GM23338 (cell line): ENCODE results near the gene GFPT2. TPM values are rescaled to one million over a fixed set of nuclear protein-coding genes. Genes with fewer than 3 reads are reported as not detected.

Experiments used
- ATAC-seq: fragments of 200-7000 bp; cut with Tn5 transposase; 3 replicates; pipeline ENCODE4 v1.9.1; 2020
- DNase-seq: peaks from one replicate; pipeline ENCODE4 v3.0.0-alpha.2; 2015; ENCODE audit warnings: low spot score
- H2AFZ ChIP-seq: fragments of 200-600 bp; sonication (generic); 2 replicates; pipeline ENCODE4 v1.8.0; 2016; ENCODE audit warnings: antibody characterized with exemption, mild to moderate bottlenecking, moderate library complexity
- H3F3A ChIP-seq: fragments of 200-600 bp; sonication (generic); replicated peaks from 2 replicates; pipeline ENCODE4 v1.8.0; 2017; ENCODE audit warnings: antibody characterized with exemption, mixed run types, low read depth
- H3K27ac ChIP-seq: fragments of 200-600 bp; sonication (generic); 2 replicates; pipeline ENCODE4 v1.6.1; 2016; ENCODE audit warnings: low read depth
- H3K27me3 ChIP-seq: fragments of 200-600 bp; sonication (generic); 2 replicates; pipeline ENCODE4 v1.8.0; 2016; ENCODE audit warnings: mild to moderate bottlenecking, mixed run types, moderate library complexity; ENCODE audit not compliant: insufficient read depth
- H3K36me3 ChIP-seq: fragments of 200-600 bp; sonication (generic); 2 replicates; pipeline ENCODE4 v1.8.0; 2016; ENCODE audit warnings: mild to moderate bottlenecking; ENCODE audit not compliant: insufficient read depth
- H3K4me1 ChIP-seq: fragments of 200-600 bp; sonication (generic); 2 replicates; pipeline ENCODE4 v1.8.0; 2016; ENCODE audit warnings: mild to moderate bottlenecking, moderate library complexity; ENCODE audit not compliant: insufficient read depth
- H3K4me2 ChIP-seq: fragments of 200-600 bp; sonication (generic); 2 replicates; pipeline ENCODE4 v1.7.1; 2017; ENCODE audit warnings: mixed run types
- H3K4me3 ChIP-seq: fragments of 200-600 bp; sonication (generic); 2 replicates; pipeline ENCODE4 v1.6.1; 2016; ENCODE audit warnings: mixed run types
- H3K79me2 ChIP-seq: fragments of 200-600 bp; sonication (generic); replicated peaks from 2 replicates; pipeline ENCODE4 v1.8.0; 2017; ENCODE audit warnings: mild to moderate bottlenecking; ENCODE audit not compliant: insufficient read depth
- H3K9me2 ChIP-seq: fragments of 200-600 bp; sonication (generic); 2 replicates; pipeline ENCODE4 v1.8.0; 2017; ENCODE audit not compliant: insufficient read depth
- H4K20me1 ChIP-seq: fragments of 200-600 bp; sonication (generic); replicated peaks from 2 replicates; pipeline ENCODE4 v1.8.0; 2017; ENCODE audit warnings: mild to moderate bottlenecking; ENCODE audit not compliant: insufficient read depth
- H3K27ac Mint-ChIP-seq: 2 replicates; pipeline ENCODE4 v1.8.0; 2020; ENCODE audit warnings: inconsistent platforms, mild to moderate bottlenecking, moderate library complexity, mixed read lengths
- H3K27me3 Mint-ChIP-seq: 3 replicates; pipeline ENCODE4 v1.8.0; 2022; ENCODE audit warnings: low read depth, mild to moderate bottlenecking, moderate library complexity, mixed read lengths, inconsistent platforms; ENCODE audit not compliant: insufficient read depth, poor library complexity
- H3K36me3 Mint-ChIP-seq: 3 replicates; pipeline ENCODE4 v1.8.0; 2021; ENCODE audit warnings: low read depth, mild to moderate bottlenecking, inconsistent platforms, moderate library complexity, mixed read lengths
- H3K4me1 Mint-ChIP-seq: 3 replicates; pipeline ENCODE4 v1.8.0; 2020; ENCODE audit warnings: mild to moderate bottlenecking, inconsistent platforms, mixed read lengths
- H3K4me3 Mint-ChIP-seq: 3 replicates; pipeline ENCODE4 v1.8.0; 2021; ENCODE audit warnings: moderate library complexity, mild to moderate bottlenecking, inconsistent platforms, mixed read lengths
- H3K9me3 Mint-ChIP-seq: 3 replicates; pipeline ENCODE4 v1.8.0; 2020; ENCODE audit warnings: moderate library complexity, mild to moderate bottlenecking, inconsistent platforms, mixed read lengths
- CREB1 ChIP-seq: fragments of 250-450 bp; sonication (Bioruptor Pico); IDR thresholded peaks from 2 replicates; pipeline ENCODE4 v1.5.0; 2020; ENCODE audit warnings: low read depth, mild to moderate bottlenecking, moderate library complexity
- CTCF ChIP-seq, 2 experiments: fragments of 200-600 bp in 1 of 2; sonication (generic) in 1 of 2; conservative IDR thresholded peaks; 2 replicates each; pipeline versions ENCODE4 v1.5.1 to v1.6.1; 2016 to 2017; ENCODE audit warnings: antibody characterized with exemption in 2 of 2, low read depth in 2 of 2, mild to moderate bottlenecking in 2 of 2, moderate library complexity in 1 of 2
- EZH2 ChIP-seq: fragments of 200-600 bp; sonication (generic); IDR thresholded peaks from one replicate; pipeline ENCODE4 v1.8.0; 2017; ENCODE audit warnings: antibody characterized with exemption, mild to moderate bottlenecking, low read depth; ENCODE audit not compliant: unreplicated experiment
- EZH2phosphoT487 ChIP-seq: fragments of 200-600 bp; sonication (generic); IDR thresholded peaks from one replicate; pipeline ENCODE4 v1.8.1; 2018; ENCODE audit warnings: antibody characterized with exemption; ENCODE audit not compliant: unreplicated experiment
- JUNB ChIP-seq: IDR thresholded peaks from one replicate; pipeline ENCODE4 v1.6.1; 2016; ENCODE audit warnings: antibody characterized with exemption; ENCODE audit not compliant: unreplicated experiment
- NANOG ChIP-seq: IDR thresholded peaks from 2 replicates; pipeline ENCODE4 v1.6.1; 2016; ENCODE audit warnings: antibody characterized with exemption, borderline replicate concordance
- POLR2AphosphoS5 ChIP-seq: IDR thresholded peaks from 2 replicates; pipeline ENCODE4 v1.6.1; 2016; ENCODE audit warnings: antibody characterized with exemption, low read depth
- STAT1 ChIP-seq: IDR thresholded peaks from one replicate; pipeline ENCODE4 v1.6.1; 2016; ENCODE audit warnings: antibody characterized with exemption; ENCODE audit not compliant: unreplicated experiment
- ZNF114 ChIP-seq: fragments of 250-450 bp; sonication (Bioruptor Pico); IDR thresholded peaks from 2 replicates; pipeline ENCODE4 v1.5.0; 2020; ENCODE audit warnings: mild to moderate bottlenecking, moderate library complexity
- ZNF331 ChIP-seq: fragments of 250-450 bp; sonication (Bioruptor Pico); IDR thresholded peaks from 2 replicates; pipeline ENCODE4 v1.5.0; 2020; ENCODE audit warnings: low read depth, mild to moderate bottlenecking, moderate library complexity
- ZNF462 ChIP-seq: fragments of 250-450 bp; sonication (Bioruptor Pico); IDR thresholded peaks from 2 replicates; pipeline ENCODE4 v1.5.0; 2020; ENCODE audit warnings: mild to moderate bottlenecking, moderate library complexity
- polyA plus RNA-seq: library from polyadenylated mRNA; unstranded; fragments of >200 nt; fragmentation: Nextera tagmentation; extraction: Ambion mirVana; gene quantifications from 2 replicates; pipeline ENCODE4 v1.2.1, GENCODE V29; 2016
- total RNA-seq: library from RNA; depleted of rRNA; stranded (reverse); fragments of >200 nt; shearing (Covaris generic); gene quantifications from 2 replicates; pipeline ENCODE4 v1.2.3, GENCODE V29; 2014
- TF ChIP-seq, protein P1 (sequence below): IDR thresholded peaks from 2 replicates; pipeline ENCODE4 v1.6.1; 2016; ENCODE audit warnings: antibody characterized with exemption
- TF ChIP-seq, protein P2 (sequence below): IDR thresholded peaks from one replicate; pipeline ENCODE4 v1.6.1; 2018; ENCODE audit warnings: antibody characterized with exemption; ENCODE audit not compliant: unreplicated experiment

The GFPT2 gene
- total and polyA plus RNA-seq, 2 experiments from 2014 or later, result 82.6 to 120 TPM

- Histone ChIP-seq H3K79me2 (no peaks in the 10 kb centered on the region), H2AFZ (no peak overlapping the region), H3K4me1 (peaks cover 9% of the 10 kb centered on the region), H3F3A (peaks cover 16% of the 10 kb centered on the region), H3K27me3 (no peaks in the 10 kb centered on the region), H3K36me3 (peaks cover 23% of the 10 kb centered on the region), H3K27ac (no peak overlapping the region), H3K9me2 (no peaks in the 10 kb centered on the region), H3K4me2 (no peak overlapping the region), H4K20me1 (no peaks in the 10 kb centered on the region; the same call in none of the 2 replicates), H3K4me3 (no peak overlapping the region)
- Mint-ChIP-seq H3K36me3 (peaks cover 85% of the 10 kb centered on the region), H3K9me3 (peaks cover 3% of the 10 kb centered on the region; the same call in 2 of the 3 replicates), H3K4me3 (no peak overlapping the region; the same call in 2 of the 3 replicates), H3K27ac (peak overlapping the region; percentile 61; the same call in 1 of the 2 replicates), H3K4me1 (peaks cover 20% of the 10 kb centered on the region), H3K27me3 (peaks cover 16% of the 10 kb centered on the region)
- ATAC-seq, result no peak
- DNase-seq, result no peak
- TF ChIP-seq EZH2, result no peak
- TF ChIP-seq EZH2phosphoT487, result no peak
- no peak for TF ChIP-seq ZNF114
- TF ChIP-seq ZNF331 (CRISPR knock-in tag), result no peak
- TF ChIP-seq, protein P1, sequence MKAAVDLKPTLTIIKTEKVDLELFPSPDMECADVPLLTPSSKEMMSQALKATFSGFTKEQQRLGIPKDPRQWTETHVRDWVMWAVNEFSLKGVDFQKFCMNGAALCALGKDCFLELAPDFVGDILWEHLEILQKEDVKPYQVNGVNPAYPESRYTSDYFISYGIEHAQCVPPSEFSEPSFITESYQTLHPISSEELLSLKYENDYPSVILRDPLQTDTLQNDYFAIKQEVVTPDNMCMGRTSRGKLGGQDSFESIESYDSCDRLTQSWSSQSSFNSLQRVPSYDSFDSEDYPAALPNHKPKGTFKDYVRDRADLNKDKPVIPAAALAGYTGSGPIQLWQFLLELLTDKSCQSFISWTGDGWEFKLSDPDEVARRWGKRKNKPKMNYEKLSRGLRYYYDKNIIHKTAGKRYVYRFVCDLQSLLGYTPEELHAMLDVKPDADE, result no peak
- no peak for TF ChIP-seq JUNB
- no peak for TF ChIP-seq CREB1 (CRISPR knock-in tag)
- TF ChIP-seq NANOG, result no peak
- TF ChIP-seq, protein P2, sequence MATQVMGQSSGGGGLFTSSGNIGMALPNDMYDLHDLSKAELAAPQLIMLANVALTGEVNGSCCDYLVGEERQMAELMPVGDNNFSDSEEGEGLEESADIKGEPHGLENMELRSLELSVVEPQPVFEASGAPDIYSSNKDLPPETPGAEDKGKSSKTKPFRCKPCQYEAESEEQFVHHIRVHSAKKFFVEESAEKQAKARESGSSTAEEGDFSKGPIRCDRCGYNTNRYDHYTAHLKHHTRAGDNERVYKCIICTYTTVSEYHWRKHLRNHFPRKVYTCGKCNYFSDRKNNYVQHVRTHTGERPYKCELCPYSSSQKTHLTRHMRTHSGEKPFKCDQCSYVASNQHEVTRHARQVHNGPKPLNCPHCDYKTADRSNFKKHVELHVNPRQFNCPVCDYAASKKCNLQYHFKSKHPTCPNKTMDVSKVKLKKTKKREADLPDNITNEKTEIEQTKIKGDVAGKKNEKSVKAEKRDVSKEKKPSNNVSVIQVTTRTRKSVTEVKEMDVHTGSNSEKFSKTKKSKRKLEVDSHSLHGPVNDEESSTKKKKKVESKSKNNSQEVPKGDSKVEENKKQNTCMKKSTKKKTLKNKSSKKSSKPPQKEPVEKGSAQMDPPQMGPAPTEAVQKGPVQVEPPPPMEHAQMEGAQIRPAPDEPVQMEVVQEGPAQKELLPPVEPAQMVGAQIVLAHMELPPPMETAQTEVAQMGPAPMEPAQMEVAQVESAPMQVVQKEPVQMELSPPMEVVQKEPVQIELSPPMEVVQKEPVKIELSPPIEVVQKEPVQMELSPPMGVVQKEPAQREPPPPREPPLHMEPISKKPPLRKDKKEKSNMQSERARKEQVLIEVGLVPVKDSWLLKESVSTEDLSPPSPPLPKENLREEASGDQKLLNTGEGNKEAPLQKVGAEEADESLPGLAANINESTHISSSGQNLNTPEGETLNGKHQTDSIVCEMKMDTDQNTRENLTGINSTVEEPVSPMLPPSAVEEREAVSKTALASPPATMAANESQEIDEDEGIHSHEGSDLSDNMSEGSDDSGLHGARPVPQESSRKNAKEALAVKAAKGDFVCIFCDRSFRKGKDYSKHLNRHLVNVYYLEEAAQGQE, result no peak
- no peak for TF ChIP-seq POLR2AphosphoS5
- TF ChIP-seq STAT1, result no peak
- no peak for TF ChIP-seq CTCF (conservative IDR thresholded peaks at IDR 0.05; ENCODE audit: low read depth in 2 of 2)
- TF ChIP-seq ZNF462 (CRISPR knock-in tag), result no peak
Observed at GRCh38 chr5:180311216-180311615, 41.9 kb downstream of the GFPT2 start.
